Lower leg skin (tissue), 3 donors: ENCODE measurements around the gene ZNF490.

Experiments
- POLR2A ChIP-seq, 2 donors: fragments of 450-650 bp; IDR thresholded peaks; one replicate each; pipeline ENCODE4 v1.6.1; 2016 to 2017; ENCODE audit warnings: antibody characterized with exemption in 2 of 2, mild to moderate bottlenecking in 1 of 2, moderate library complexity in 1 of 2
- TF ChIP-seq, protein P1 (sequence below), 3 donors: fragments of 450-650 bp; IDR thresholded peaks; one replicate each; pipeline ENCODE4 v1.5.1; 2016; ENCODE audit warnings: antibody characterized with exemption in 3 of 3, mild to moderate bottlenecking in 3 of 3, moderate library complexity in 2 of 3

DNA sequence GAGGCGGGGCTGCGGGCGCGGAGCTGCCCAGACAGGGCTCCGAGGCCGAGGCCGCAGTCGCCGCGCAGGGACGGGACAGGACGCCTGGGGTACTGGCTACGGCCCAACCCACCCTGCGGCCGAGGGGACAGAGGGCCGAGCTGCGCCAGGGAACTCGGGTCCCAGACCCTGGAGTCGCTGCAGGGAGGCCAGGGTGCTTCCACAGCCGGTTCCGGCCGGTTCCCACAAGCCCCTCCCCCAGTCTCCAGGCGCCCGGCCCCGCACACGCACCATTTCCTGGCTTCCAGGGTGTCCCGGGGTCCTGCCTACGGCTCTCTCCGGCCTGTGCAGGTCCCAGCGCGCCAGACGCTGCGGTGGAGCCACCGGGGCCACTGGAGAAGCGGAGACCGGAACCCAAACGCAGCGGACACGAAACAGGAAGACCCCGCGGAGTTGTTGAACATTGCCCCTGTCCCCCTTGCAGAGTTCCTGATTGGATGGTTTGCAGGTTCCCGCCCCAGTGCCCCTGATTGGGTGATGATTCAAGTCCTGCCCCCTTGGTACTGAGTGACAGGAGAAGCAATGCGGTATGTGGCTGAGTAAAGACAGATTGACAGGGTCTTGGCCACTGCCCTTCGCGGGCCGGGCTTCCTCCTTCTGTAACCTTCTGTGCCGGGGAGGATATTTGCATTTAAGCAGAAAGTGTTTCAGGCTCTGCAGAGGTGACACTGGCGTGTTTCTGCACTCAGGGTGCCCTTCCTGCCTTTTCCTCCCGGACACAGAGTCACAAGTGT is 59.4 kb downstream of the ZNF490 start, which contains the start of gene ZNF564:
- TF ChIP-seq, protein P1, sequence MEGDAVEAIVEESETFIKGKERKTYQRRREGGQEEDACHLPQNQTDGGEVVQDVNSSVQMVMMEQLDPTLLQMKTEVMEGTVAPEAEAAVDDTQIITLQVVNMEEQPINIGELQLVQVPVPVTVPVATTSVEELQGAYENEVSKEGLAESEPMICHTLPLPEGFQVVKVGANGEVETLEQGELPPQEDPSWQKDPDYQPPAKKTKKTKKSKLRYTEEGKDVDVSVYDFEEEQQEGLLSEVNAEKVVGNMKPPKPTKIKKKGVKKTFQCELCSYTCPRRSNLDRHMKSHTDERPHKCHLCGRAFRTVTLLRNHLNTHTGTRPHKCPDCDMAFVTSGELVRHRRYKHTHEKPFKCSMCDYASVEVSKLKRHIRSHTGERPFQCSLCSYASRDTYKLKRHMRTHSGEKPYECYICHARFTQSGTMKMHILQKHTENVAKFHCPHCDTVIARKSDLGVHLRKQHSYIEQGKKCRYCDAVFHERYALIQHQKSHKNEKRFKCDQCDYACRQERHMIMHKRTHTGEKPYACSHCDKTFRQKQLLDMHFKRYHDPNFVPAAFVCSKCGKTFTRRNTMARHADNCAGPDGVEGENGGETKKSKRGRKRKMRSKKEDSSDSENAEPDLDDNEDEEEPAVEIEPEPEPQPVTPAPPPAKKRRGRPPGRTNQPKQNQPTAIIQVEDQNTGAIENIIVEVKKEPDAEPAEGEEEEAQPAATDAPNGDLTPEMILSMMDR (IDR thresholded peaks at IDR 0.05) = no peak
- TF ChIP-seq POLR2A (IDR thresholded peaks at IDR 0.05) = no peak
